Hepatocyte (in vitro differentiated cells): ENCODE data around the gene LDLRAP1.

Experiments used
- EZH2 ChIP-seq: fragments of 200-600 bp; sonication (generic); IDR thresholded peaks from 2 replicates; pipeline ENCODE4 v1.6.1; 2016; ENCODE audit warnings: antibody characterized with exemption, mild to moderate bottlenecking, borderline replicate concordance
- TF ChIP-seq, protein P1 (sequence below): fragments of 200-600 bp; sonication (generic); IDR thresholded peaks from 2 replicates; pipeline ENCODE4 v1.5.1; 2016; ENCODE audit warnings: antibody characterized with exemption, mild to moderate bottlenecking; ENCODE audit not compliant: poor library complexity

DNA sequence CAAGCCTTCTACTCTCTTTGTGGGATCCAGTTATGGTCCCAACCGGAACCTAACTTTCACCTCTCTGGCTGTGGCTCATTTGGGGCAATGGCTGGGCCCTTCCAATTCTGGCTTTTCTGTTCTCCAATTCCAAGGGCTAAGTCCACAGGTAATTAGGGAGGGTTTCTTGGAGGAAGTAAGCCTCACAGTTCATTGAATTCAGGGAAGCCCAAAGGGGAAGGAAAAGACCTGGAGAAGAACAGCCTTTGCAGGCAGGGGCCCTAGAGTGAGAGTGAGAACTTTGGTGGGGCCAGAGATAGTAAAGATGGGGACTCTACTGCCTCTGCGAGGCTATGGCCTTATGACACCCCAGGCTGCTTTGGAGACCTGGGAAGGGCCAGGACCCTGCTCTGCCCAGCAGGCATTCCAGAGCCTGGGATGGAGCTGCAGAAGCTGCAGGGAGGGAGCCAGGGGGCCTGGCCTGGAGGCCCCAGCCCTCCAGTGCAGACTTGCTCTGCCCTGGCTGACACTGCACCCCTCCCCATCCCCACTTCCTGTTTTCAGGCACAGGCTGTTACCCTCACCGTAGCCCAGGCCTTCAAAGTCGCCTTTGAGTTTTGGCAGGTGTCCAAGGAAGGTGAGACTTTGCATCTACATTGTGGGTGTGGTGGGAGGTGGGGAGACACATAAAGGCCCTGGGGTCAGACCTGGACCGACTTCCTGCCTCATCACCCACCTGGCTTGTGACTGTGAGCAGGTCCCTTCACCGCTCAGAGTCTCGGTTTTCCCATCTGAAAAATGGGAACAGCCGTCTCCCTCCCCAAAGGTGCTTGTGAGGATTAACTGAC is 18.9 kb downstream of the LDLRAP1 start:
- TF ChIP-seq, protein P1, sequence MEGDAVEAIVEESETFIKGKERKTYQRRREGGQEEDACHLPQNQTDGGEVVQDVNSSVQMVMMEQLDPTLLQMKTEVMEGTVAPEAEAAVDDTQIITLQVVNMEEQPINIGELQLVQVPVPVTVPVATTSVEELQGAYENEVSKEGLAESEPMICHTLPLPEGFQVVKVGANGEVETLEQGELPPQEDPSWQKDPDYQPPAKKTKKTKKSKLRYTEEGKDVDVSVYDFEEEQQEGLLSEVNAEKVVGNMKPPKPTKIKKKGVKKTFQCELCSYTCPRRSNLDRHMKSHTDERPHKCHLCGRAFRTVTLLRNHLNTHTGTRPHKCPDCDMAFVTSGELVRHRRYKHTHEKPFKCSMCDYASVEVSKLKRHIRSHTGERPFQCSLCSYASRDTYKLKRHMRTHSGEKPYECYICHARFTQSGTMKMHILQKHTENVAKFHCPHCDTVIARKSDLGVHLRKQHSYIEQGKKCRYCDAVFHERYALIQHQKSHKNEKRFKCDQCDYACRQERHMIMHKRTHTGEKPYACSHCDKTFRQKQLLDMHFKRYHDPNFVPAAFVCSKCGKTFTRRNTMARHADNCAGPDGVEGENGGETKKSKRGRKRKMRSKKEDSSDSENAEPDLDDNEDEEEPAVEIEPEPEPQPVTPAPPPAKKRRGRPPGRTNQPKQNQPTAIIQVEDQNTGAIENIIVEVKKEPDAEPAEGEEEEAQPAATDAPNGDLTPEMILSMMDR: no peak
- TF ChIP-seq EZH2: no peak
